GM12878 (cell line): ENCODE measurements around the gene CADM3. TPM values are rescaled to one million over a fixed set of nuclear protein-coding genes. Genes with fewer than 3 reads are reported as not detected.

ENCODE experiments used
- ATAC-seq: fragments of 200-7000 bp; cut with Tn5 transposase; 3 replicates; pipeline ENCODE4 v1.9.1; 2020; ENCODE audit warnings: mild to moderate bottlenecking, moderate library complexity
- BruUV-seq: library from RNA; stranded (reverse); fragments of 400-500 nt; replicated peaks from 2 replicates; lab custom pipeline; 2021; lab: Mats Ljungman, UMichigan
- CTCF ChIA-PET: fragments of 300-600 bp; sonication (Branson Sonifier 250); formaldehyde crosslinking; extraction: SDS; loops from one replicate; lab custom pipeline; 2021; ENCODE audit warnings: inconsistent platforms; lab: Yijun Ruan, JAX
- POLR2A ChIA-PET: fragments of 350-600 bp; formaldehyde crosslinking; extraction: SDS; loops from one replicate; lab custom pipeline; 2021; ENCODE audit warnings: inconsistent platforms; lab: Charles Lee
- RAD21 ChIA-PET: fragments of 300-600 bp; sonication (Branson Sonifier 250); formaldehyde crosslinking; loops from one replicate; lab custom pipeline; 2023; ENCODE audit warnings: antibody characterized with exemption; ENCODE audit not compliant: unreplicated experiment; lab: Charles Lee
- SMC1A ChIA-PET: fragments of 300-600 bp; sonication (Branson Sonifier 250); formaldehyde crosslinking; loops from one replicate; lab custom pipeline; 2023; ENCODE audit not compliant: unreplicated experiment, uncharacterized antibody; lab: Charles Lee
- DNase-seq: peaks from one replicate; pipeline ENCODE4 v3.0.0-alpha.2; 2011; ENCODE audit warnings: low read depth, low spot score
- FAIRE-seq: peaks from 3 replicates; lab custom pipeline; 2011; peaks lifted over from hg19 to GRCh38; lab: Jason Lieb, UNC
- H2AFZ ChIP-seq: 2 replicates; pipeline ENCODE4 v1.6.0; 2011; ENCODE audit warnings: low read depth, low read length, control low read depth; ENCODE audit not compliant: control insufficient read depth
- H3K27ac ChIP-seq: 2 replicates; pipeline ENCODE4 v1.5.1; 2011; ENCODE audit warnings: control low read depth; ENCODE audit not compliant: control insufficient read depth, insufficient read depth
- H3K27me3 ChIP-seq, 2 experiments: replicated peaks in 1 of 2; 2 replicates each; pipeline versions ENCODE4 v1.6.0 to v1.6.1; 2011; ENCODE audit warnings: low read length in 1 of 2; ENCODE audit not compliant: control insufficient read depth in 2 of 2, insufficient read depth in 2 of 2
- H3K36me3 ChIP-seq, 2 experiments: 2 replicates each; pipeline ENCODE4 v1.5.1; 2011; ENCODE audit warnings: low read length in 1 of 2; ENCODE audit not compliant: control insufficient read depth in 2 of 2, insufficient read depth in 2 of 2
- H3K4me1 ChIP-seq: 2 replicates; pipeline ENCODE4 v1.6.1; 2011; ENCODE audit warnings: mild to moderate bottlenecking, low read length, moderate library complexity, mixed read lengths; ENCODE audit not compliant: control insufficient read depth, insufficient read depth
- H3K4me2 ChIP-seq: 2 replicates; pipeline ENCODE4 v1.6.0; 2011; ENCODE audit warnings: control low read depth; ENCODE audit not compliant: control insufficient read depth, insufficient read depth
- H3K4me3 ChIP-seq: fragments of 200-600 bp; sonication (generic); 2 replicates; pipeline ENCODE4 v1.5.1; 2016
- H3K79me2 ChIP-seq: 2 replicates; pipeline ENCODE4 v1.6.0; 2011; ENCODE audit warnings: low read length; ENCODE audit not compliant: control insufficient read depth, insufficient read depth
- H3K9ac ChIP-seq: 2 replicates; pipeline ENCODE4 v1.8.0; 2011; ENCODE audit warnings: low read length, control low read depth, mixed read lengths; ENCODE audit not compliant: control insufficient read depth, insufficient read depth
- H3K9me3 ChIP-seq: replicated peaks from 3 replicates; pipeline ENCODE4 v1.5.1; 2011; ENCODE audit warnings: mild to moderate bottlenecking, low read length; ENCODE audit not compliant: control insufficient read depth, insufficient read depth
- H4K20me1 ChIP-seq: 2 replicates; pipeline ENCODE4 v1.6.0; 2011; ENCODE audit not compliant: control insufficient read depth, insufficient read depth
- BMI1 ChIP-seq: fragments of 450-650 bp; IDR thresholded peaks from 2 replicates; pipeline ENCODE4 v1.6.1; 2016; ENCODE audit warnings: mild to moderate bottlenecking, moderate library complexity, borderline replicate concordance
- NFIC ChIP-seq: IDR thresholded peaks from 2 replicates; pipeline ENCODE4 v1.6.1; 2012; ENCODE audit warnings: low read depth, mild to moderate bottlenecking, inconsistent platforms, low read length, moderate library complexity
- WGBS: methylation state at CpG from one replicate; pipeline ENCODE4 v1.1.6; 2016; ENCODE audit warnings: low lambda C conversion rate; ENCODE audit not compliant: insufficient replicate concordance, insufficient coverage; ENCODE audit errors: missing lambda C conversion rate; 5-methylcytosine and 5-hydroxymethylcytosine counted together
- in situ Hi-C: fragments of 300-500 bp; cut with MboI; formaldehyde crosslinking; loops from 9 replicates; pipeline ENCODE4 v1.14.3; 2018; ENCODE audit warnings: mixed read lengths
- intact Hi-C: fragments of 100-400 bp; cut with micrococcal nuclease; formaldehyde crosslinking; loops from one replicate; pipeline ENCODE4 v1.14.2; 2022; ENCODE audit not compliant: unreplicated experiment
- polyA plus RNA-seq, 11 experiments: library from polyadenylated mRNA; depleted of rRNA in 4 of 11; unstranded in 6 of 11; stranded (reverse) in 5 of 11; fragments of >200 nt; fragmentation: Nextera tagmentation in 4 of 11; fragmentation: Illumina TruSeq in 1 of 11; extraction: Ambion mirVana in 4 of 11; extraction: Trizol in 1 of 11; gene quantifications; 1 replicate in 1 of 11; 2 replicates in 10 of 11; pipeline versions ENCODE4 v1.2.1 to v1.2.3, GENCODE V29; 2011 to 2016; ENCODE audit warnings: inconsistent platforms in 2 of 11, missing spikeins in 2 of 11, low read depth in 1 of 11
- total RNA-seq, 4 experiments: library from RNA; depleted of rRNA in 3 of 4; stranded (reverse); fragments of >200 nt in 3 of 4; fragmentation: Illumina TruSeq in 1 of 4; extraction: Trizol in 1 of 4; gene quantifications; 2 replicates each; pipeline versions ENCODE4 v1.2.1 to v1.2.3, GENCODE V29; 2013 to 2021
- TF ChIP-seq, protein P1 (sequence below): IDR thresholded peaks from 2 replicates; pipeline ENCODE4 v1.6.1; 2012; ENCODE audit warnings: mild to moderate bottlenecking, low read depth, low read length
- TF ChIP-seq, protein P2 (sequence below): fragments of 450-650 bp; conservative IDR thresholded peaks from 2 replicates; pipeline ENCODE4 v1.6.1; 2017; ENCODE audit warnings: mild to moderate bottlenecking, moderate library complexity

Gene CADM3
- total and polyA plus RNA-seq, 10 of the 15 experiments (the other 5 are each of a cell fraction or from before 2014, with no cell fraction given): 0.04 to 0.37 TPM; not detected in 8

DNA sequence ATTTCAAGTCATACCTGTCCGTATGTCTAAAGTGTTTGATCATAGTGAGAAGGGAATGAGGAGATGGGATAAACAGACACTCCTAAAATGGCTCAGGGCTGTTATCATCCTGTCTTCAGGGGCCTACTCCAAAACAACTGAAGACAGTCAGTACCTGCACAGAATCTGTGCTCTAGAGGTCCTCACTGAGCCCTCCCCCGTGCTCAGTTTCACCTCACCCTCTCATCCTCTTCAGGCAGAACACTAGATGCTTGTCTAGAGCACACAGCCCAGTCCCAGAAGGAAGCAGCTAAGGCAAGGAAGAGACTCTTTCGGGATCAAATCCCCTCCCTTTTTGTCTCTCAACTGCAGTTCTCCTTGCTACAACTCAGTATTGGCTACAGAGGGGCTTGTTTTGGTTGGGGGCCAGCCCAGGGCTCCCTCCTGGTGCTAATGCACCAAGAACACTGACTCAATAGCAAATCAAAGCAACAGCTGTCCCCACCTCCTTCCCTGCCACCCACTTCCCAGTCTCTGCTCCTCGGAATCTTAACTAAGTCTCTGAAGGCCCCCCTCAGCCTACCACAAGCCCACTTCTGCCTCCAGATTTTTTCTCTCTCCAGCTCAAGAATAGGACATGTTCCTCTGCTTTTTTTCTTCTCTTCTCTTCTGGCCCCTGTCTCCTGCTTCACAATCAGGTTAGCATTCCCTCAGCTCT, 10.1 kb downstream of the CADM3 start:
- Histone ChIP-seq H3K4me2 (no peak overlapping the region), H3K27me3 (peaks cover 0 to 2% of the 10 kb centered on the region in 2 experiments; a peak in 1 of 4 replicates), H3K9ac (no peak overlapping the region), H3K79me2 (no peaks in the 10 kb centered on the region), H3K4me1 (no peaks in the 10 kb centered on the region), H2AFZ (no peak overlapping the region), H3K9me3 (no peaks in the 10 kb centered on the region), H3K4me3 (no peak overlapping the region), H3K36me3 (no peaks in the 10 kb centered on the region), H4K20me1 (no peaks in the 10 kb centered on the region), H3K27ac (no peak overlapping the region)
- RAD21 ChIA-PET: no interaction called here
- FAIRE-seq (no peak), DNase-seq (no peak), ATAC-seq (no peak)
- SMC1A ChIA-PET: no interaction called here
- WGBS: 20% methylated on average over 4 of the region's 4 CpGs
- CTCF ChIA-PET: interaction anchor here (1.3 to 3.6 kb wide), 2 partner anchors 15 to 22 kb away, joined by 3 to 21 read pairs; no protein-coding TSS in a partner anchor
- TF ChIP-seq, protein P1, sequence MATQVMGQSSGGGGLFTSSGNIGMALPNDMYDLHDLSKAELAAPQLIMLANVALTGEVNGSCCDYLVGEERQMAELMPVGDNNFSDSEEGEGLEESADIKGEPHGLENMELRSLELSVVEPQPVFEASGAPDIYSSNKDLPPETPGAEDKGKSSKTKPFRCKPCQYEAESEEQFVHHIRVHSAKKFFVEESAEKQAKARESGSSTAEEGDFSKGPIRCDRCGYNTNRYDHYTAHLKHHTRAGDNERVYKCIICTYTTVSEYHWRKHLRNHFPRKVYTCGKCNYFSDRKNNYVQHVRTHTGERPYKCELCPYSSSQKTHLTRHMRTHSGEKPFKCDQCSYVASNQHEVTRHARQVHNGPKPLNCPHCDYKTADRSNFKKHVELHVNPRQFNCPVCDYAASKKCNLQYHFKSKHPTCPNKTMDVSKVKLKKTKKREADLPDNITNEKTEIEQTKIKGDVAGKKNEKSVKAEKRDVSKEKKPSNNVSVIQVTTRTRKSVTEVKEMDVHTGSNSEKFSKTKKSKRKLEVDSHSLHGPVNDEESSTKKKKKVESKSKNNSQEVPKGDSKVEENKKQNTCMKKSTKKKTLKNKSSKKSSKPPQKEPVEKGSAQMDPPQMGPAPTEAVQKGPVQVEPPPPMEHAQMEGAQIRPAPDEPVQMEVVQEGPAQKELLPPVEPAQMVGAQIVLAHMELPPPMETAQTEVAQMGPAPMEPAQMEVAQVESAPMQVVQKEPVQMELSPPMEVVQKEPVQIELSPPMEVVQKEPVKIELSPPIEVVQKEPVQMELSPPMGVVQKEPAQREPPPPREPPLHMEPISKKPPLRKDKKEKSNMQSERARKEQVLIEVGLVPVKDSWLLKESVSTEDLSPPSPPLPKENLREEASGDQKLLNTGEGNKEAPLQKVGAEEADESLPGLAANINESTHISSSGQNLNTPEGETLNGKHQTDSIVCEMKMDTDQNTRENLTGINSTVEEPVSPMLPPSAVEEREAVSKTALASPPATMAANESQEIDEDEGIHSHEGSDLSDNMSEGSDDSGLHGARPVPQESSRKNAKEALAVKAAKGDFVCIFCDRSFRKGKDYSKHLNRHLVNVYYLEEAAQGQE: no peak
- TF ChIP-seq NFIC (no peak), BMI1 (no peak)
- TF ChIP-seq, protein P2, sequence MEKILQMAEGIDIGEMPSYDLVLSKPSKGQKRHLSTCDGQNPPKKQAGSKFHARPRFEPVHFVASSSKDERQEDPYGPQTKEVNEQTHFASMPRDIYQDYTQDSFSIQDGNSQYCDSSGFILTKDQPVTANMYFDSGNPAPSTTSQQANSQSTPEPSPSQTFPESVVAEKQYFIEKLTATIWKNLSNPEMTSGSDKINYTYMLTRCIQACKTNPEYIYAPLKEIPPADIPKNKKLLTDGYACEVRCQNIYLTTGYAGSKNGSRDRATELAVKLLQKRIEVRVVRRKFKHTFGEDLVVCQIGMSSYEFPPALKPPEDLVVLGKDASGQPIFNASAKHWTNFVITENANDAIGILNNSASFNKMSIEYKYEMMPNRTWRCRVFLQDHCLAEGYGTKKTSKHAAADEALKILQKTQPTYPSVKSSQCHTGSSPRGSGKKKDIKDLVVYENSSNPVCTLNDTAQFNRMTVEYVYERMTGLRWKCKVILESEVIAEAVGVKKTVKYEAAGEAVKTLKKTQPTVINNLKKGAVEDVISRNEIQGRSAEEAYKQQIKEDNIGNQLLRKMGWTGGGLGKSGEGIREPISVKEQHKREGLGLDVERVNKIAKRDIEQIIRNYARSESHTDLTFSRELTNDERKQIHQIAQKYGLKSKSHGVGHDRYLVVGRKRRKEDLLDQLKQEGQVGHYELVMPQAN: no peak
- POLR2A ChIA-PET: no interaction called here
- intact Hi-C loops (no loop called here), in situ Hi-C loops (no loop called here)
- BruUV-seq: no TSS peak
